WTC11 (cell line): ENCODE measurements around the gene USP26. TPM values are rescaled to one million over a fixed set of nuclear protein-coding genes. Genes with fewer than 3 reads are reported as not detected.
"Not testable (repeated sequence)": the region's sequence is repeated elsewhere in the genome, so short reads cannot be mapped to it uniquely, and the experiment has no call there.

Experiments
- ATAC-seq: fragments of 200-7000 bp; cut with Tn5 transposase; 2 replicates; pipeline ENCODE4 v1.10.0; 2021; ENCODE audit warnings: mild to moderate bottlenecking, moderate library complexity
- CTCF ChIA-PET: fragments of 300-600 bp; sonication (Branson Sonifier 250); formaldehyde crosslinking; loops from one replicate; lab custom pipeline; 2021; ENCODE audit warnings: antibody characterized with exemption; lab: Charles Lee
- POLR2A ChIA-PET: fragments of 350-600 bp; sonication (Branson Sonifier 250); formaldehyde crosslinking; loops from one replicate; lab custom pipeline; 2021; ENCODE audit warnings: antibody characterized with exemption; lab: Charles Lee
- DNase-seq: peaks from one replicate; pipeline ENCODE4 v3.0.0; 2021; ENCODE audit warnings: low spot score
- H3K27ac Mint-ChIP-seq: 2 replicates; pipeline ENCODE4 v1.8.0; 2021; ENCODE audit warnings: mixed read lengths
- H3K27me3 Mint-ChIP-seq: 2 replicates; pipeline ENCODE4 v1.8.0; 2021; ENCODE audit warnings: low read depth, mild to moderate bottlenecking, moderate library complexity, mixed read lengths
- H3K36me3 Mint-ChIP-seq: 2 replicates; pipeline ENCODE4 v1.8.0; 2021; ENCODE audit warnings: mixed read lengths
- H3K4me1 Mint-ChIP-seq: 2 replicates; pipeline ENCODE4 v1.8.0; 2022; ENCODE audit warnings: mixed read lengths
- H3K4me3 Mint-ChIP-seq: 2 replicates; pipeline ENCODE4 v1.8.0; 2021; ENCODE audit warnings: mild to moderate bottlenecking, moderate library complexity, mixed read lengths
- H3K9me3 Mint-ChIP-seq: 2 replicates; pipeline ENCODE4 v1.8.0; 2021; ENCODE audit warnings: mixed read lengths
- EMX1 ChIP-seq: fragments of 250-450 bp; sonication (Bioruptor Pico); IDR thresholded peaks from 2 replicates; pipeline ENCODE4 v1.8.0; 2021; ENCODE audit warnings: mild to moderate bottlenecking
- ESRRA ChIP-seq: sonication (generic); formaldehyde crosslinking; IDR thresholded peaks from 2 replicates; pipeline ENCODE4 v1.8.1; 2022; ENCODE audit warnings: mild to moderate bottlenecking, missing genetic modification reagents, borderline replicate concordance
- ETV6 ChIP-seq: sonication (generic); formaldehyde crosslinking; IDR thresholded peaks from 2 replicates; pipeline ENCODE4 v1.8.1; 2022; ENCODE audit warnings: mild to moderate bottlenecking, missing genetic modification reagents
- FOXJ3 ChIP-seq: sonication (generic); formaldehyde crosslinking; IDR thresholded peaks from 2 replicates; pipeline ENCODE4 v1.9.0; 2021; ENCODE audit warnings: missing genetic modification reagents, mild to moderate bottlenecking, borderline replicate concordance
- JUN ChIP-seq: sonication (generic); formaldehyde crosslinking; IDR thresholded peaks from 2 replicates; pipeline ENCODE4 v1.8.0; 2023; ENCODE audit warnings: mild to moderate bottlenecking, missing genetic modification reagents
- NFATC4 ChIP-seq: fragments of 250-450 bp; sonication (Bioruptor Pico); IDR thresholded peaks from 2 replicates; pipeline ENCODE4 v1.9.0; 2021; ENCODE audit warnings: mild to moderate bottlenecking
- SMAD4 ChIP-seq: sonication (generic); formaldehyde crosslinking; IDR thresholded peaks from 2 replicates; pipeline ENCODE4 v1.8.0; 2022; ENCODE audit warnings: mild to moderate bottlenecking, missing genetic modification reagents
- SP1 ChIP-seq: sonication (generic); formaldehyde crosslinking; conservative IDR thresholded peaks from 2 replicates; pipeline ENCODE4 v1.8.1; 2022; ENCODE audit warnings: missing genetic modification reagents
- TEAD1 ChIP-seq: sonication (generic); formaldehyde crosslinking; IDR thresholded peaks from 2 replicates; pipeline ENCODE4 v1.8.0; 2022; ENCODE audit warnings: mild to moderate bottlenecking, missing genetic modification reagents
- ZNF532 ChIP-seq: fragments of 250-450 bp; sonication (Bioruptor Pico); IDR thresholded peaks from 2 replicates; pipeline ENCODE4 v1.9.0; 2021; ENCODE audit warnings: mild to moderate bottlenecking, borderline replicate concordance
- total RNA-seq: library from RNA; stranded (reverse); gene quantifications from 3 replicates; pipeline ENCODE4 v1.2.3, GENCODE V29; 2021
- TF ChIP-seq, protein P1 (sequence below): sonication (generic); formaldehyde crosslinking; IDR thresholded peaks from 2 replicates; pipeline ENCODE4 v1.8.0; 2022; ENCODE audit warnings: mild to moderate bottlenecking, missing genetic modification reagents
- TF ChIP-seq, protein P2 (sequence below): sonication (generic); formaldehyde crosslinking; IDR thresholded peaks from 2 replicates; pipeline ENCODE4 v1.8.1; 2023; ENCODE audit warnings: mild to moderate bottlenecking, moderate library complexity, missing genetic modification reagents
- TF ChIP-seq, protein P3 (sequence below): sonication (generic); formaldehyde crosslinking; conservative IDR thresholded peaks from 2 replicates; pipeline ENCODE4 v1.8.1; 2022; ENCODE audit warnings: mild to moderate bottlenecking, missing genetic modification reagents
- TF ChIP-seq, protein P4 (sequence below): sonication (generic); formaldehyde crosslinking; IDR thresholded peaks from 2 replicates; pipeline ENCODE4 v1.8.1; 2023; ENCODE audit warnings: mild to moderate bottlenecking, missing genetic modification reagents
- TF ChIP-seq, protein P5 (sequence below): fragments of 250-450 bp; sonication (Bioruptor Pico); IDR thresholded peaks from 2 replicates; pipeline ENCODE4 v1.9.0; 2021; ENCODE audit warnings: mild to moderate bottlenecking

Gene USP26
- total RNA-seq, 1 experiment from 2014 or later = 0.11 TPM

DNA sequence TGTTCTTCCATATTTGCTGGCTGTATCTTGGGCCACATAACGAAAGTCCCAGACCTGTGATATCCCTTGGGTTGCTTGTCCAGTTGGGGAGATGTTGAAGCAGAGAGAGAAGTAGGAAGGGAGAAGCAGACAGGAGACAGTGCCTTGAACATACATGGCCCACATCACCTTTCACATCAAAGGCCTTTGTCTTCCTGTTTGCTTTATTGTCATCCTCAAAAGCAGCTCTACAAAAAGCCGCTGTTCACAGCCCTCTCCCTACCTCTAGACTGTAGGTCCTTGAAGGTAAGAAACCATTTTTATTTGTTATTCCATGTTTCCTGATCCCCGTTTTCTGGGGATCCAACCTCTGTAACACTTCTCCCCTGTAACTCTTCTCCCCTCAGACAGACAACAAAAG lies 14.9 kb downstream of the USP26 start (continued):
- TF ChIP-seq, protein P1, sequence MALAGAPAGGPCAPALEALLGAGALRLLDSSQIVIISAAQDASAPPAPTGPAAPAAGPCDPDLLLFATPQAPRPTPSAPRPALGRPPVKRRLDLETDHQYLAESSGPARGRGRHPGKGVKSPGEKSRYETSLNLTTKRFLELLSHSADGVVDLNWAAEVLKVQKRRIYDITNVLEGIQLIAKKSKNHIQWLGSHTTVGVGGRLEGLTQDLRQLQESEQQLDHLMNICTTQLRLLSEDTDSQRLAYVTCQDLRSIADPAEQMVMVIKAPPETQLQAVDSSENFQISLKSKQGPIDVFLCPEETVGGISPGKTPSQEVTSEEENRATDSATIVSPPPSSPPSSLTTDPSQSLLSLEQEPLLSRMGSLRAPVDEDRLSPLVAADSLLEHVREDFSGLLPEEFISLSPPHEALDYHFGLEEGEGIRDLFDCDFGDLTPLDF (CRISPR knock-in tag) = no peak
- TF ChIP-seq, protein P2, sequence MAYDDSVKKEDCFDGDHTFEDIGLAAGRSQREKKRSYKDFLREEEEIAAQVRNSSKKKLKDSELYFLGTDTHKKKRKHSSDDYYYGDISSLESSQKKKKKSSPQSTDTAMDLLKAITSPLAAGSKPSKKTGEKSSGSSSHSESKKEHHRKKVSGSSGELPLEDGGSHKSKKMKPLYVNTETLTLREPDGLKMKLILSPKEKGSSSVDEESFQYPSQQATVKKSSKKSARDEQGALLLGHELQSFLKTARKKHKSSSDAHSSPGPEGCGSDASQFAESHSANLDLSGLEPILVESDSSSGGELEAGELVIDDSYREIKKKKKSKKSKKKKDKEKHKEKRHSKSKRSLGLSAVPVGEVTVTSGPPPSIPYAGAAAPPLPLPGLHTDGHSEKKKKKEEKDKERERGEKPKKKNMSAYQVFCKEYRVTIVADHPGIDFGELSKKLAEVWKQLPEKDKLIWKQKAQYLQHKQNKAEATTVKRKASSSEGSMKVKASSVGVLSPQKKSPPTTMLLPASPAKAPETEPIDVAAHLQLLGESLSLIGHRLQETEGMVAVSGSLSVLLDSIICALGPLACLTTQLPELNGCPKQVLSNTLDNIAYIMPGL = no peak

DNA sequence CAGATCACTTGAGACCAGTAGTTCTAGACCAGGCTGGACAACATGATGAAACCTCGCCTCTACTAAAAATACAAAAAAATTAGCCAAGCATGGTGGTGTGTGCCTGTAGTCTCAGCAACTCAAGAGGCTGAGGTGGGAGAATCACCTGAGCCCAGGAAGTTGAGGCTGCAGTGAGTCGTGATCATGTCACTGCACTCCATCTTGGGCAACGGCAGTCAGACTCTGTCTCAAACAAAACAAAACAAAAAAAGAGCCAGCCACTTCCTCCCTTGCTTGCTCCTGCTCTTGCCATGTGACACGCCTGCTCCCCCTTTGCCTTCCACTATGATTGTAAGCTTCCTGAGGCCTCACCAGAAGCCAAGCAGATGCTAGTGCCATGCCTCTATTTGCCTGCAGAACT lies 19.1 kb downstream of the USP26 start:
- H3K4me3 Mint-ChIP-seq, H3K4me1 Mint-ChIP-seq, ATAC-seq, POLR2A ChIA-PET, DNase-seq, CTCF ChIA-PET, H3K27me3 Mint-ChIP-seq, H3K27ac Mint-ChIP-seq, H3K36me3 Mint-ChIP-seq, H3K9me3 Mint-ChIP-seq: not testable (repeated sequence)

GRCh38 chrX:133072566-133072965 lies 24.3 kb downstream of the USP26 start:
- no peak for TF ChIP-seq ZNF532 (CRISPR knock-in tag)
- no peak for TF ChIP-seq ESRRA (CRISPR knock-in tag)
- TF ChIP-seq, protein P3, sequence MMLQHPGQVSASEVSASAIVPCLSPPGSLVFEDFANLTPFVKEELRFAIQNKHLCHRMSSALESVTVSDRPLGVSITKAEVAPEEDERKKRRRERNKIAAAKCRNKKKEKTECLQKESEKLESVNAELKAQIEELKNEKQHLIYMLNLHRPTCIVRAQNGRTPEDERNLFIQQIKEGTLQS (CRISPR knock-in tag) = no peak
- no peak for TF ChIP-seq FOXJ3 (CRISPR knock-in tag)
- TF ChIP-seq, protein P4, sequence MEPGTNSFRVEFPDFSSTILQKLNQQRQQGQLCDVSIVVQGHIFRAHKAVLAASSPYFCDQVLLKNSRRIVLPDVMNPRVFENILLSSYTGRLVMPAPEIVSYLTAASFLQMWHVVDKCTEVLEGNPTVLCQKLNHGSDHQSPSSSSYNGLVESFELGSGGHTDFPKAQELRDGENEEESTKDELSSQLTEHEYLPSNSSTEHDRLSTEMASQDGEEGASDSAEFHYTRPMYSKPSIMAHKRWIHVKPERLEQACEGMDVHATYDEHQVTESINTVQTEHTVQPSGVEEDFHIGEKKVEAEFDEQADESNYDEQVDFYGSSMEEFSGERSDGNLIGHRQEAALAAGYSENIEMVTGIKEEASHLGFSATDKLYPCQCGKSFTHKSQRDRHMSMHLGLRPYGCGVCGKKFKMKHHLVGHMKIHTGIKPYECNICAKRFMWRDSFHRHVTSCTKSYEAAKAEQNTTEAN = no peak
- TF ChIP-seq, protein P5, sequence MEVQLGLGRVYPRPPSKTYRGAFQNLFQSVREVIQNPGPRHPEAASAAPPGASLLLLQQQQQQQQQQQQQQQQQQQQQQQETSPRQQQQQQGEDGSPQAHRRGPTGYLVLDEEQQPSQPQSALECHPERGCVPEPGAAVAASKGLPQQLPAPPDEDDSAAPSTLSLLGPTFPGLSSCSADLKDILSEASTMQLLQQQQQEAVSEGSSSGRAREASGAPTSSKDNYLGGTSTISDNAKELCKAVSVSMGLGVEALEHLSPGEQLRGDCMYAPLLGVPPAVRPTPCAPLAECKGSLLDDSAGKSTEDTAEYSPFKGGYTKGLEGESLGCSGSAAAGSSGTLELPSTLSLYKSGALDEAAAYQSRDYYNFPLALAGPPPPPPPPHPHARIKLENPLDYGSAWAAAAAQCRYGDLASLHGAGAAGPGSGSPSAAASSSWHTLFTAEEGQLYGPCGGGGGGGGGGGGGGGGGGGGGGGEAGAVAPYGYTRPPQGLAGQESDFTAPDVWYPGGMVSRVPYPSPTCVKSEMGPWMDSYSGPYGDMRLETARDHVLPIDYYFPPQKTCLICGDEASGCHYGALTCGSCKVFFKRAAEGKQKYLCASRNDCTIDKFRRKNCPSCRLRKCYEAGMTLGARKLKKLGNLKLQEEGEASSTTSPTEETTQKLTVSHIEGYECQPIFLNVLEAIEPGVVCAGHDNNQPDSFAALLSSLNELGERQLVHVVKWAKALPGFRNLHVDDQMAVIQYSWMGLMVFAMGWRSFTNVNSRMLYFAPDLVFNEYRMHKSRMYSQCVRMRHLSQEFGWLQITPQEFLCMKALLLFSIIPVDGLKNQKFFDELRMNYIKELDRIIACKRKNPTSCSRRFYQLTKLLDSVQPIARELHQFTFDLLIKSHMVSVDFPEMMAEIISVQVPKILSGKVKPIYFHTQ (CRISPR knock-in tag) = no peak
- no peak for TF ChIP-seq ETV6 (CRISPR knock-in tag)
- TF ChIP-seq SP1 (CRISPR knock-in tag) = no peak
- TF ChIP-seq JUN = no peak
- TF ChIP-seq TEAD1 (CRISPR knock-in tag) = no peak
- TF ChIP-seq, protein P2 = no peak
- TF ChIP-seq NFATC4 (CRISPR knock-in tag) = no peak
- no peak for TF ChIP-seq SMAD4 (CRISPR knock-in tag)
- no peak for TF ChIP-seq EMX1 (CRISPR knock-in tag)
- ChIA-PET CTCF (no interaction called here), POLR2A (no interaction called here)
- Mint-ChIP-seq H3K4me1 (no peaks in the 10 kb centered on the region), H3K27me3 (no peaks in the 10 kb centered on the region), H3K9me3 (0 out of 2 replicates have a peak, but pooled peaks cover under 1% of the 10 kb centered on the region), H3K36me3 (no peaks in the 10 kb centered on the region), H3K27ac (no peak overlapping the region), H3K4me3 (no peak overlapping the region)
- ATAC-seq = no peak
- no peak for DNase-seq
